Upper lobe of left lung (tissue), 6 donors: ENCODE measurements around the gene KCNMA1. TPM values are rescaled to one million over a fixed set of nuclear protein-coding genes. Genes with fewer than 3 reads are reported as not detected.
A peak's percentile ranks its signal among the peaks of the same experiment; 100 is the strongest.

Source experiments
- ATAC-seq, 2 donors: fragments of 200-7000 bp; cut with Tn5 transposase; one replicate each; pipeline ENCODE4 v1.9.1; 2022; ENCODE audit warnings: mild to moderate bottlenecking in 2 of 2, moderate library complexity in 2 of 2; ENCODE audit not compliant: low FRiP score in 2 of 2
- DNase-seq, 2 donors: peaks; one replicate each; pipeline ENCODE4 v3.0.0-alpha.2; 2019 to 2020
- H3K27ac ChIP-seq, 4 donors: fragments of 200-600 bp; sonication (generic); one replicate each; pipeline ENCODE4 v1.5.1; 2016 to 2019
- H3K27me3 ChIP-seq, 4 donors: fragments of 200-600 bp; sonication (generic); one replicate each; pipeline ENCODE4 v1.5.1; 2017 to 2019
- H3K36me3 ChIP-seq, 4 donors: fragments of 200-600 bp; sonication (generic); one replicate each; pipeline ENCODE4 v1.5.1; 2016 to 2019
- H3K4me1 ChIP-seq, 4 donors: fragments of 200-600 bp; sonication (generic); one replicate each; pipeline ENCODE4 v1.5.1; 2018 to 2019
- H3K4me3 ChIP-seq, 4 donors: fragments of 200-600 bp; sonication (generic); one replicate each; pipeline ENCODE4 v1.5.1; 2017 to 2019; ENCODE audit warnings: mild to moderate bottlenecking in 2 of 4, moderate library complexity in 1 of 4
- H3K9me3 ChIP-seq, 4 donors: fragments of 200-600 bp; sonication (generic); one replicate each; pipeline ENCODE4 v1.5.1; 2018 to 2019
- EP300 ChIP-seq, 4 donors: sonication (generic); formaldehyde crosslinking; IDR thresholded peaks; one replicate each; pipeline ENCODE4 v1.5.1; 2017; ENCODE audit warnings: antibody characterized with exemption in 4 of 4, control low read depth in 2 of 4
- POLR2A ChIP-seq, 4 donors: fragments of 450-650 bp; IDR thresholded peaks; one replicate each; pipeline ENCODE4 v1.5.1; 2016 to 2017; ENCODE audit warnings: antibody characterized with exemption in 4 of 4, mild to moderate bottlenecking in 2 of 4
- POLR2AphosphoS5 ChIP-seq, 2 donors: sonication (generic); formaldehyde crosslinking; IDR thresholded peaks; one replicate each; pipeline ENCODE4 v1.5.1; 2017; ENCODE audit warnings: antibody characterized with exemption in 2 of 2
- WGBS, 2 donors: methylation state at CpG; one replicate each; pipeline ENCODE4 v1.1.5; 2017 to 2018; 5-methylcytosine and 5-hydroxymethylcytosine counted together
- total RNA-seq, 6 donors: library from RNA; depleted of rRNA in 4 of 6; stranded (reverse); fragments of >200 nt in 4 of 6; gene quantifications; one replicate each; pipeline versions ENCODE4 v1.1.0 to v1.2.1, GENCODE V29; 2016 to 2021
- TF ChIP-seq, protein P1 (sequence below), 6 experiments: fragments of 450-650 bp in 4 of 6; fragments of 200-600 bp in 2 of 6; sonication (generic) in 2 of 6; IDR thresholded peaks; one replicate each; pipeline ENCODE4 v1.5.1; 2016 to 2019; ENCODE audit warnings: antibody characterized with exemption in 6 of 6
- donor health status: DM: no; HTN: no; CAD: no; lungs with moderate emphysema.
- donor health status: DM: no; HTN: yes; CAD: no; lungs with severe emphysema.

The KCNMA1 gene
- total RNA-seq, 6 donors from 2014 or later = 5.8 to 107 (median 22.0) TPM

DNA sequence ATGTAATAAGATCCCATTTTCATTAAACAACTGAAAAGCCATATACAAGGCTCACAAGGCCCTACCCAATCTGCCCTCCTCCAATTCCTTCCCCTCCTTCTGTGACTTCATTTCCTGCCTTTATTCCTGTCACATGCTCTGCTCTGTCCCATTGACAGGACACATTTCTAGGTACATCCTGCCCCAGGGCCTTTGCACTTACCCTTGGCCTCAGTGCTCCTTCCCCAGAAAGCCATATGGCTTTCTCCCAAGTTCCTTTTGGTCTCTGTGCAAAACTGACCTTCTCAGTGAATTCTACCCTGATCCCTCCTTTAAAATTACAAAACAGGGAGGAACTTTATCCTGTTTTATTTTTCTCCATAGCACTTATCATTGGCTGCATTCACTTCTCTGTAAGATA, 40.0 kb downstream of the KCNMA1 start:
- H3K36me3 ChIP-seq = no peaks in the 10 kb centered on the region
- peaks cover 0 to under 1% (median under 1%) of the 10 kb centered on the region in 4 donors for H3K4me1 ChIP-seq
- DNase-seq (no peak), ATAC-seq (no peak)
- no peak overlapping the region for H3K27ac ChIP-seq
- H3K27me3 ChIP-seq = no peaks in the 10 kb centered on the region
- TF ChIP-seq EP300 (IDR thresholded peaks at IDR 0.05) = no peak
- TF ChIP-seq, protein P1, sequence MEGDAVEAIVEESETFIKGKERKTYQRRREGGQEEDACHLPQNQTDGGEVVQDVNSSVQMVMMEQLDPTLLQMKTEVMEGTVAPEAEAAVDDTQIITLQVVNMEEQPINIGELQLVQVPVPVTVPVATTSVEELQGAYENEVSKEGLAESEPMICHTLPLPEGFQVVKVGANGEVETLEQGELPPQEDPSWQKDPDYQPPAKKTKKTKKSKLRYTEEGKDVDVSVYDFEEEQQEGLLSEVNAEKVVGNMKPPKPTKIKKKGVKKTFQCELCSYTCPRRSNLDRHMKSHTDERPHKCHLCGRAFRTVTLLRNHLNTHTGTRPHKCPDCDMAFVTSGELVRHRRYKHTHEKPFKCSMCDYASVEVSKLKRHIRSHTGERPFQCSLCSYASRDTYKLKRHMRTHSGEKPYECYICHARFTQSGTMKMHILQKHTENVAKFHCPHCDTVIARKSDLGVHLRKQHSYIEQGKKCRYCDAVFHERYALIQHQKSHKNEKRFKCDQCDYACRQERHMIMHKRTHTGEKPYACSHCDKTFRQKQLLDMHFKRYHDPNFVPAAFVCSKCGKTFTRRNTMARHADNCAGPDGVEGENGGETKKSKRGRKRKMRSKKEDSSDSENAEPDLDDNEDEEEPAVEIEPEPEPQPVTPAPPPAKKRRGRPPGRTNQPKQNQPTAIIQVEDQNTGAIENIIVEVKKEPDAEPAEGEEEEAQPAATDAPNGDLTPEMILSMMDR (IDR thresholded peaks at IDR 0.05) = no peak
- TF ChIP-seq POLR2A (IDR thresholded peaks at IDR 0.05) = no peak
- TF ChIP-seq POLR2AphosphoS5 (IDR thresholded peaks at IDR 0.05) = no peak
- no peak overlapping the region for H3K4me3 ChIP-seq
- no peaks in the 10 kb centered on the region for H3K9me3 ChIP-seq

DNA sequence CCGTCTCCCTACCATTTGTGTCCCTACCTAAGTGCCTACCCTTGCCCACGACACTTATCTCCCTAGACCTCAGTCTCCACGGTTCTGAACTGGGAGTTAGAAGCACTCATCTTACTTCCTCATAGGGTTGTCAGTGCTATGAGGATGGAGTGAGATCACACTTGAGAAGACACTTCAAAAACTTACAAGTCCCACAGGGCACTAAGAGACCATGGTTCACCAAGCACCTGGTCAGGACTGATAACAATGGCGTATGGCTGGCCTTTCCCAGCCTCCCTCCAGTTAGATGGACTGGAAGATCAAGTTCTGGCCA, 43.2 kb downstream of the KCNMA1 start:
- WGBS, 2 donors = 75 to 78% methylated on average over 4 of the region's 4 CpGs
- Histone ChIP-seq H3K27me3 (no peaks in the 10 kb centered on the region), H3K9me3 (no peaks in the 10 kb centered on the region), H3K36me3 (no peaks in the 10 kb centered on the region), H3K4me1 (no peaks in the 10 kb centered on the region), H3K4me3 (no peak overlapping the region), H3K27ac (peak overlapping the region in 1 of 4 donors; percentile 67)
- TF ChIP-seq POLR2AphosphoS5 (IDR thresholded peaks at IDR 0.05) (no peak), POLR2A (IDR thresholded peaks at IDR 0.05) (no peak), EP300 (IDR thresholded peaks at IDR 0.05) (no peak)
- TF ChIP-seq, protein P1 (IDR thresholded peaks at IDR 0.05) = no peak
- ATAC-seq (peak in 1 of 2 donors; percentile 32), DNase-seq (no peak)

GRCh38 chr10:77593771-77594470, 43.7 kb downstream of the KCNMA1 start:
- no peak for DNase-seq
- H3K9me3 ChIP-seq = no peaks in the 10 kb centered on the region
- H3K4me1 ChIP-seq = no peaks in the 10 kb centered on the region
- TF ChIP-seq POLR2A (IDR thresholded peaks at IDR 0.05) (peak in 1 of 4 donors; percentile 32), EP300 (IDR thresholded peaks at IDR 0.05) (no peak), POLR2AphosphoS5 (IDR thresholded peaks at IDR 0.05) (no peak)
- TF ChIP-seq, protein P1 (IDR thresholded peaks at IDR 0.05) = no peak
- 72 to 75% methylated on average over 7 of the region's 7 CpGs for WGBS, 2 donors
- ATAC-seq = peak in 1 of 2 donors; percentile 25
- no peak overlapping the region for H3K4me3 ChIP-seq
- H3K27ac ChIP-seq = peak overlapping the region in 1 of 4 donors; percentile 67
- H3K27me3 ChIP-seq = no peaks in the 10 kb centered on the region
- no peaks in the 10 kb centered on the region for H3K36me3 ChIP-seq

GRCh38 chr10:77592946-77593636, 44.5 kb downstream of the KCNMA1 start:
- peak; percentile 43 to 97 for ATAC-seq

More at GRCh38 chr10:77592946-77593636, 44.5 kb downstream of the KCNMA1 start:
- DNase-seq = peak in 1 of 2 donors; percentile 32
- H3K4me1 ChIP-seq = no peaks in the 10 kb centered on the region
- H3K9me3 ChIP-seq = no peaks in the 10 kb centered on the region
- no peaks in the 10 kb centered on the region for H3K36me3 ChIP-seq
- peak overlapping the region in 1 of 4 donors; percentile 41 for H3K27ac ChIP-seq
- no peak overlapping the region for H3K4me3 ChIP-seq
- H3K27me3 ChIP-seq = no peaks in the 10 kb centered on the region
- 78 to 85% methylated on average over 5 of the region's 5 CpGs for WGBS, 2 donors
- TF ChIP-seq, protein P1 (IDR thresholded peaks at IDR 0.05) = no peak
- peak in 1 of 4 donors; percentile 11 for TF ChIP-seq EP300 (IDR thresholded peaks at IDR 0.05)
- TF ChIP-seq POLR2A (IDR thresholded peaks at IDR 0.05) = peak in 1 of 4 donors; percentile 57
- no peak for TF ChIP-seq POLR2AphosphoS5 (IDR thresholded peaks at IDR 0.05)
